GM21619 (cell line): ENCODE data around the gene RABAC1.

Experiments used
- ATAC-seq: cut with Tn5 transposase; IDR thresholded peaks from one replicate; pipeline ENCODE4 v1.9.1; 2021; ENCODE audit not compliant: unreplicated experiment

The RABAC1 gene

DNA sequence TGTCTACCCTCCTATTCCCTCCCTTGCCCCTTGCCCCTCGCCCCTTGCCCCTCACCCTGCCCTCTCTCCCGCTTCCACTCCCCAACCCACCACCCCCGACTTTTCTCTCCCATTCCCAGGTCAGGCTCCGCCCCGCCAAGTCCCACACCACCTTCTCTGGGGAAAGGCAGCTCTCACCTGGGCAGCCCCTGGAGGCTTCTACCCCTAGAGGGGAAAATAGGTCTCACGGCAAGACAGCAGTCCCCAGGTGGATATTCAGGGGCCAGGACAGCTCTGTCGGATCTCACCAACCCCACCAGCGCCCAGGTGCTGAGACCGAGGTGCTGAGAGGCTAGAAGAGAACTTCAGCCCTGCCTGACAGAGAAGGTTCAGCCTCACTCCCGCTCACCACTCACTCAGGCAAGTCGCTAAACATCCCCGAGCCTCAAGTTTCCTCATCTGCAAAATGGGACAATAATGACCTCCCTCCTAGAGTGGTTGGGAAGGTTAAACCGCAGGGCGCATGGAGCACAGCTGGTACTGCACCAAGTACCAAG lies 29.5 kb downstream of the RABAC1 start:
- no peak for ATAC-seq

DNA sequence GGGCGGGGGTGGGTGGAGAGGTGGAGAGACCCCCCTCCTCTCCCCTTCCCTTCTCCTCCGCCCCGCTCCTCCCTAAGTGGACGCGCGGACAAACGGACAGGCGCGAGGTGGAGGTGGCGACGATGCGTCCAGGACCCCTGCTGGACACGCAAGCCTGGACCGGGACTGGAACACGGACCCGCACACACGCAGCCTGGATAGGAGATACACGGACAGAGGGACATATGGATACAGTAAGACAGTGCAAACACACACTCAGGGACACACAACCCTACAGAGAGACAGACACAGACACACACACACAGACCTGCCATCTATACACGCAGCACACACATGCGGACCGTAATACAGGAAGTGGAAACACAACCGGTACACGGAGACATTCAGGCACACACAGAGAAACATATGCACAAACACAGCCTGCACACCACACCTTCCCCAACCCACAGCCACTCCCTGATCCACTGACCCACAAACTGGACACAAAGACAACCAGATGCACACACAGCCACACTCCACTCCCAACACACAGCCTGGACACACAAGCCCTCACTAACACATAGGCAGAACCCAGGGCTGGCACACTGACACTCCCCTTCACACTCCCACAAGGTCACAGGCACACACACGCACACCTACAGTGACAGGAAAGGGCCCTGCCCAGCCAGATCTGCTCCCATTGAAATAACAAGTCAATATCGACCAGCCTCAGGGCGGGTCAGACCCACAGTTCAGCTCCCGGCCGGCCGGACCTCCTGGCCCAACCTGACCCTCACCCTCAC lies 30.2 kb downstream of the RABAC1 start:
- no peak for ATAC-seq

DNA sequence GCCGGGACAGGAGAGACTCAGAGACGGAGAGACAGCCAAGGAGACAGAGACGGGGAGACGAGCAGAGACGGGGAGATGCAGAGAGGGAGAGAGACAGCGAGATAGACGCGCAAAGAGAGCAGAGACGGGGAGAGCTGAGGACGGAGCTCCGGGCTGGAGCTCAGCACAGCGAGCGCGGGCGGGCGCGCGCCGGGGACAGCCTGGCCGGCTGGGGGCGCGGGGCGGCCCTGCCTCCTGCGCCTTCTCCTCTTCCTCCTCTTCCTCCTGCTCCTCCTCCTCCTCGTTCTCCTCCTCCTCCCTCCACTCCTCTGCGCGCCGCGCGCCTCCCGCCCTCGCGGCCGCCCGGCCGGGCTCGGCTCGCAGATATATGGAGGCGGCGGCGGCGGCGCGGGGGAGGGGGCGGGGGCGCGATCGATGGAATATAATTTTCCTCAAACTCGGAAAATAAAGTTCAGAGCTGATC lies 30.9 kb downstream of the RABAC1 start, which contains the start of gene ERFL:
Gene ERFL, minus strand, starts transcription at position 229 of the 463 bp plus-strand sequence. CDS start 15,530 bp downstream, outside the sequence.
- ATAC-seq = no peak

DNA sequence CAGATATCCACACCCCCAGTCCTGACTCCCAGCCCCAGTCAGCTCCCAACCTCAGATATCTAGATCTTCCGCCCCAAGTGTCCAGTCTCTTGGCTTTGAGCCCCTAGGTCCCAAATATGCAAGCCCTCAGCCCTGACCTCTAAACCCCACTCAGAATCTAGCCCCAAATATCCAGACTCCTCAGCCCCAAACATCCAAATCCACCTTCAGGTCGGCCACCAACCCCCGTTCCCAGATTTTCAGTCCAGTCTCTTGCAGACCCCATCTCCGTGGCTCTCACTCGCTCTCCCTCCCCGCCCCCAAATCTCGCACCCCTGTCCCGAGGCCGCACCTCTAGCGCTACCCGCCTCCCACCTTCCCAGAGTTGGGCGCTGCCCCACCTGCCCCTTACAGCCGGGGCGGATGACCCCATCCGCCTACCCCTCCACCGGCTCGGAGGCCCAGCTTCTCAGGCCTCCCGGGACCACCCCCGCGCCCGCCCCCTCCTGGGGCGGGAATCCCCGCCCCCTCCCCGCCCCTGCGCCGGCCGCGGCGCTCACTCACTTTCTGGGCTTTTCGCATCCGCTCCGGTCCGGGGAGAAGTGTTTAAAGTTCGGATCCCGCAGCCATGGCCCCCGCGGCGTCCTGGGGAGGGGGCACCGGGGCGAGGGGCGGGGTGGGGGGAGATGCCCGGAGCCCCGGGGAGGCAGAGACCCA lies 31.5 kb downstream of the RABAC1 start:
- ATAC-seq = no peak

DNA sequence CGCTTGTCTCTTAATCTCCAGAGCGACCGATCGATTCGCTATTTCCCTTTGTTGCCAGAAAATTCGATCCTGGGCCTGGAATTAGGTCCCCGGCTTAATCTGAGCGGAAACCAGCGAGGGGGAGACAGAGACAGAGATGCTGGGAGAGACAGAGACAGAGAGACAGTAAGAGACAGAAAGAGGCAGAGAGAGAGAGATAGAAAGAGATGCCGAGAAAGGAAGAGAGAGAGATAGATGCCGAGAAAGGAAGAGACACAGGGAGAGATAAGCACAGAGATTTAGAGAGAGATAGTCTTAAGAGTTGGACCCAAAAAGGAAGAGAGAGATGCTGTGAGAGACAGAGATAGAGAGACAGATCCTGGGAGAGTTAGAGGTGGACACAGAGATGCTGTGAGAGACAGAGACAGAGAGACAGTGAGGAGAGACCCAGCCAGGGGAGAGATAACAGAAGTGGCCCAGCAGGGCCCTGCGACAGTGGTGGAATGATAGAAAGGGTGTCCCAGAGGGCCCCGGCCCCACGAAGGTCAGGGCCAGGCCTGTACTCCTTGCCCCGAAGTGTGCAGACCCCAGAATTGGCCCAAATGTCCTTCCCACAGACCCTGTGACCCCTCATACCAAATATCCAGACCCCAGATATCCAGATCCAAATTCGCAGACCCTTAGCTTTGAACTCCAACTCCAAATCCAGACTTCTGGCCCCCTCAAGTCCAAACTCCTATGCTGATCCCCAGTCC lies 32.2 kb downstream of the RABAC1 start:
- no peak for ATAC-seq

DNA sequence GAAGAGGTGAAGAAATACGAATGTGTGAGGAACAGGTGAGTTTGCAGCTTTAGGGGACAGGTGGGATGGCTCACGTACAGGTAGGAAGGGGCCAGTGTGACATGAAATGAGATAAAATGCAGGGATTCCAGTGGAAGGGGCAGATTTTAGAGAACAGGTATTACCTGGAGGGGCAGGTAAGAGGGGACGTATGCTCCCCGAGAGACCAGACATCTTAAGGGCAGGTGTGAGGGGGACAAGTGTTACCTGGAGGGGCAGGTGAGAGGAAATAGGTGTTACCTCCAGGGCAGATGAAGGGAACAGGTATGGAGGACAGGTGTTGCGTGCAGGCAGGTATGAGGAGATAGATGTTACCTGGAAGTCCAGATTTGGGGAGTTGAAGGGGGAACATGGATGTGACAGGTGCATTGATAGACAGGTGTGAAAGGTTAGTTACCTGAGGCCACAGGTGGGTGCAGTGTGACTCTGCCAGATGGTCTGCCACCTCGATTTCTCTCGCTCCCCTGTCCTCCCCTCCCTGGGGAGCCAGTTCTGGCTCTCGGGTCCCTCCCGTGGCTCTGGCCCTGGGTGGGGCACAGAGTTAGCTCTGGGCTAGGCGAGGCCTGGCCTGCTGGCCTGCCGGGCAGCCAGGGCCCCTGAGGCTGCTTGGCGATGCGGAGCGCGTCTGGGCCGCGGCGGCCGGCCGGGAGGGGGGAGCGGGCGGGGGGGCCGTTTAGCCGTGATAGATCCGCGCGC lies 32.9 kb downstream of the RABAC1 start:
- ATAC-seq = no peak

DNA sequence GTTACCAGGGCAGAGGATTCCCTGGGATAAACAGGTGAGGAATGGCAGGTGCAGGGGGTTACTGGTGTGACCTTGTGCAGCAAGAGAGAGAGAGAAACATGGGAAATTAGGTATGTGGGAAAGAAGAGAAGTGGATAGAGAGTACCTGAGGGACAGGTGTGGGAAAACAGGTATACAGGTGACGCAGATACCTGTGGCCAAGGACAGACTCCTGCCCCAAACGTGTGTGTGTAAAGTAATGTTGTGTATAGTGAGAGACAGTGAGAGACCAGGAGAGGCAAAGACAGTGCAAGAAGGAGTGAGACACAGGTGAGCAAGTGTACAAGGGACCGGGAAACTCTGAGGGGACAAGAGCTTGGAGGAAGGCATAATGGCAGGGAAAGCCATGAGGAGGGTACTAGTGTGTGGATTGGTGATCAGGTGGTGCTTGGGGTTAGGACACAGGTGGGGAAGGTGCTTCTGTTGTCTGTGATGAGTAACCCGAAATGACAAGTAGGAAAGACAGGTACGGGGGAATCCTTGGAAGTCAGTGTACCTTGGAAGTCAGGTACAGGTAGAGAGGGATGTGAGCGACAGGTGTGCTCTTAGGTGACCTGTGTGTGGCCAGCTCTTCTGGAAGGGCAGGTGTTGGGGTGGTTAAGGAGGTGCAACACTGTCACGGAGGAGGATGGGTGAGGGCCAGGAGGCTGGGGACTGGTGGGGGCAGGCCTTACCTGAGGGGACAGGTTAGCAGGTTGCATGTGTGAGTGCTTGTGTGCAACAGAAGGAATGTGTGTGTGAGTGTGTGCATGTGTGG lies 33.7 kb downstream of the RABAC1 start:
- ATAC-seq = no peak

DNA sequence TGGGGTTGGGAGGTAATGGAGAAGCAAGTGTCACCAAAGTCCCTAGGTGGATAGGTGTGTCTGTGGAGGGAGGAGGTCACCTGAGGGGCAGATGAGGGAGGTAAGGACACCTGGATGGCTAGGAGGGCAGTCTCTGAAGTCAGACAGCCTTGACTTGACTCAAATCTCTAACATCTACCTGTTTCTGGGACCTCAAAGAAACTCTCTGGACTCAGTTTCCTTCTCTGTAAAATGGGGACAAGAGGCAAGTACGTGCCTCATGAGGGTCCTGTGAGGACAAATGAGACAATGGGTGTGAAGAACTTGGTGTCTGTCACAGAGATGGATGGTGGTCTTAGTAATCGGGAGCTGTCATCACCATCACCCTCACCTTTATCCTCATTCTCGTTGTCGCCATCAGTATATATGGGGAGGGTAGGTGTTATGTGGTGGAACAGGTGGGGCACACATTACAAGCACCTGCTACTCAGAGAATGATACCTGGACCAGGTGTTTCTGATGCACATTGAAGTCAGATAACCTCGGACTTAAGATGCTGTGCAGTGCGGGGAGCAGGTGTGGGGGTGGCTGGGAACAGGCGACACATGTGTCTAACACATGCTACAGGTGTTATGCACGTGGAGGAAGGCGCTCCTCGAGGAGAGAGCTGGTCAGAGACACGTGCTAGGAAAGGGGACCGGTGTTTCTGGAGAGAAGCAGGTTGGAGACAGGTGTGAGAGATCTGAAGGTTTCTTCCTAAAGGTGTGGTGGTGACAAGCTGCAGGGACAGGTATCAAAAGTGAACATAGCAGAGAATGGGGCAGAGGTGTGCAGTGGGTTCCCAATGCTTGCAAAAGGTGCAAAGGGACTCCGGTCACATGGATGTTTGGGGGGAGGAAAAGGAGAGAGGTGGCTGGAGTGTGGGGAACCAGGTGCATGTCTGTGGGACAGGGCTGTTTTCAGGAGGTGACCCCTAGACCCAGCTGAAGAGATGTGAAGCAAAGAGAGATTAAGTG lies 34.7 kb downstream of the RABAC1 start:
- ATAC-seq = no peak

DNA sequence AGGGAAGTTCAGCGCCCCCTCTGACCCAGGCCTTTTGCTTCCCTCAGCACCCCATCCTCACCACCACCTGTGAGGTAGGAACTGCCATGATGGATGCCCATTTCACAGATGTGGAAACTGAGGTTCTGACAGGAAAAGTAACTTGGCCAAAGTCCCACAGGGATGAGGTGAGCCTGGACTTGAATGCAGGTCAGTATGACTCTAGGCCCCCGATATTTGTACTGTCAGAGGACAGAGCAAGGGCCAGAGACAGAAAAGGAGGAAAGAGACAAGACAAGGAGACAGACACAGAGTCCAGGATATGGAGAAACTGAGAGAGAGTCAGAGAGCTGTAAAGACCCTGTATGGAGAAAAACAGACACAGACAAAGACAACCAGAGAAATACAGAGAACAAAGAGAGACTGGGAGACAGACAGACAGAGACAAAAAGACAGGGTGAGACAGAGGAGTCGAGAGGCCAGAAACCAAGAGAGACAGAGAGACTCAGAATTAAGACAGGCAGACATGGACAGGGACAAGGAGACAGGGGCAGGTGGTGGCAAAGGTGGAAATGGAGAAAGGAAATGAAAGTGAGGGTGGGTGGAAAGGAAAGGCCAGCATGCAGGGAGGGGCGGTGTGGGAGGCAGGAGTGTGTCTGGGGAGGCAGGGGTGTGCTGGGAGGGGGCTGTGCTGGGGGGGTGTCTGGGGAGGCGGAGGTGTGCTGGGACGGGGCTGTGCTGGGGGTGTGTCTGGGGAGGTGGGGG lies 35.9 kb downstream of the RABAC1 start:
- no peak for ATAC-seq

DNA sequence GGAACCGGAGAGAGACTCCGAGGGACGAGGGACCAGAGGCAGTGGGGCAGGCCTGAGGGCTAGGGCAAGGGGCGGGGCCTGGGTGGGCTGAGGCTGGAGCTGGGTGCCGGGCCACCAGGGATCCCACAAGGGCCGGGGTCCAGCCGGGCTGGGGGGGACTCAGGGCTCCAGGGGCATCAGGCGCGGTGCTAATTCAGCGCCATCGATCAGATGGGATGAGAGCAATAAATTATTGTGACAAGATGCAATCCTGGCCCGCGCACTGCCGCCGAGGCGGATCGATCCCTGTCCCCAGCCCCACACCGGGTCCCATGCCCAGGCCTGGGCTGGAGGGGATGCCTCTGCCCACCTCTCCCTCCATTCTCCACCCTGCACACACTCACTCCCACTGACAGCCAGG lies 36.5 kb downstream of the RABAC1 start:
- ATAC-seq = no peak

DNA sequence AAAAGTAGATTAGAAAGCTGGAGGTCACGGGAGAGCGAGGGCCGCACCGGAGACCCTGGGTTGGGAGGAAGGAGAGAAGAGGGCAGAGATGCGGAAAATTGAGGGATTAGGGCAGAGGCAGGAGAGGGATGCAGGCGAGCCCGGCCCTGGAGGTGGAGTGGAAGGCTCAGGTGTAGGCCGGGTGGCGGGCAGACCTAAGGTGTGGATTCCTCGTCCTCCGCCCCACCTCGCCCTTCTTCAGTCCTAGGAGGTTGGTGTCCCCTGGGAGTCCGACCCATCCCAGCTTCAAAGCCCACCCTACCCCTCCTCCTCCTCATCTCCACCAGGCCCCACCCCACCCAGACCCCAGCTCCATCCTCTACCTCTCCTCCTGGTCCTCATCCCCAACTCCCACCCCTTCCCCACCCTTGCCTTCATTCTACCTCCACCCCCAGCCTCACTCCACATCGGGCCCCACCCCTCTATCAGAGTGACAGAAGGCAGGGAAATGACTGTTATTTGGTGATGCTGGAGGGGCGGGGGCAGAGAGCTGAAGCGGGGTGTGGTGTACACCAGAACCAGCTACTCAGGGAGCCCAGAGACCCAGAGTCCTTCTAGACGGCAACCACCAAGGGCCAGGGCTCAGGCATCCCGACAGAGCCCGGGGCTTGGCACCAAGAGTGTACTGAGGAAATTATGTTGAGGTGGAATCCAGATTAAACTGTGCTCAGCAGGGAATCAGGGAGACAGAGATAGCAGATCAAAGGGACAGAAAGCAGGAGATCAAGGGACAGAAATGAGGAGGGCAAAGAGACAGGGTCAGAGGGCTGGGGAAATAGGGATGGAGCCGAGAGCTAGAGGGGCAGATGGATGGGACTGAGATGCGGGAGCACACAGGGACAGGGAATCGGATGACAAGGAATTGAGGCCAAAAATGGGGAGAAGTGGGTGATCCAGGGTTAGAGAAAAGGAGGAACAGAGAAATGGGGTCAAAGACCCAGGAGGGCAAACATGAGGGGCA lies 37.2 kb downstream of the RABAC1 start:
- no peak for ATAC-seq

DNA sequence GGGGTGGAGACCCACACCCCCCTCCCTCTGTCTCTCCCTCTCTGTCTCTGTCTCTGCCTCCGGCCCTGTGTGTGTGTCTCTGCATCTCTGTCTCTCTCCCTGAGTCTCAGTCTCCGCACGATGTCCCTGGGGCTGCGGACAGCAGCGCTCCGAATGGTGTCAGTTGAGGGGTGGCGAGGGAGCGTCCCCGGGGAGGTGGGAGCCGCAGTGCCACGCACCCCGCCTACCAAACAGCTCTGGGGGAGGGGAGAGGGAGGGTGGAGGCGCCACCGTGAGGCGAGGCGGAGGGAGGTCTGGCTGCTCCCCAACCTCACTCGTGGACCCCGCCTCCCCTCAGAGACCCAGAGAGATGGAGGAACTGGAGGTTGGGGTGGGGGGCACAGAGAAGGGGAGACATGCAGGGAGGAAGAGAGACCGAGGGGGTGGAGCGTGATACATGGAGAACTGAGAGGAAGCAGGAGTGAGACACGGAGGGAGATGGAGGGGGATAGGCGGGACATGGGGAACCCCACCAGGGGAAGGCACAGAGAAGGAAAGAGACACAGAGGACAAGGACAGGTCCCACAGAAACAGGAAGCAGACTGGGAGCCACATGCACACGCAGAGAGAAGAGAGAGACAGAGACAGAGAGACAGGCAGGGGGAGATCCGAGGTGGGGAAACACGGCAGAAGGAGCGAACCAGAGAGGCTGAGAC lies 38.1 kb downstream of the RABAC1 start:
- ATAC-seq = no peak

DNA sequence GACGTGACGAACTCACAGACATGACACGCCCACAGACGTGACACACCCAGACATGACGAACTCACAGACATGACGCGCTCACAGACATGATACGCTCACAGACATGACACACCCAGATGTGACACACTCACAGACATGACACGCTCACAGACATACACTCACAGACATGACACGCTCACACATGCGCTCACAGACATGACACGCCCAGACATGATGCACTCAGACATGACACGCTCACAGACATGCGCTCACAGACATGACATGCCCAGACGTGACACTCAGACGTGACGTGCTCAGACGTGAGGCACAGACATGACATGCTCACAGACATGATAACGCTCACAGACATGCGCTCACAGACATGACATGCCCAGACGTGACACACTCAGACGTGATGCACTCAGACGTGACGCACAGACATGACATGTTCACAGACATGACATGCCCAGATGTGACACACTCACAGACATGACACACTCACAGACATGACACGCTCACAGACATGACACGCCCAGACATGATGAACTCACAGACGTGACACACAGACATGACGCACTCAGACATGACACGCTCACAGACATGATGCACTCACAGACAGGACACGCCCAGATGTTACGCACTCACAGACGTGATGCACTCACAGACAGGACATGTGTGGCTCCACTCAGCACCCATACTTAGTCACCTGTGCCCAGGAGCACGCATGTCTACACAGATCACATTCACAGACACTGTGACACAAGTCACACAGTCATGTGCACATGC lies 39.0 kb downstream of the RABAC1 start:
- ATAC-seq = no peak

DNA sequence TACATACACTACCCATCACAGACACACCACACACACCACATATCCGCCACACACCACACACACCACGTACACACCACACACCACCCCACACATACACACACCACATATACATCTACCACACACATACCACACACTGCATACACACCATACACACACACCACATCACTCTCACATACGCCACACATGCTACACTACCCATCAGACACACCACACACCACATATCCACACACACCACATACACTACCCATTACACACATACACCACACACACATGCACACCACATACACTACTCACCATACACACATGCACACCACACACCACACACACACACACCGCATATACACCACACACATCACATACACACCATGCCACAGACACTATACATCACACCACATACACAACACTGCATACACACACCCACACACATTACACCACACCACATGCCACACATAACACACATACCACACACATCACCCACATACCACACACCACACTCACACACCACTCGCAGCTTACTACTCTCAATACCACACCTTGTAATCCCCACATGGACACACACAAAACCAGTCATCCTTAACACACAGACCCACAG lies 40.4 kb downstream of the RABAC1 start:
- no peak for ATAC-seq

DNA sequence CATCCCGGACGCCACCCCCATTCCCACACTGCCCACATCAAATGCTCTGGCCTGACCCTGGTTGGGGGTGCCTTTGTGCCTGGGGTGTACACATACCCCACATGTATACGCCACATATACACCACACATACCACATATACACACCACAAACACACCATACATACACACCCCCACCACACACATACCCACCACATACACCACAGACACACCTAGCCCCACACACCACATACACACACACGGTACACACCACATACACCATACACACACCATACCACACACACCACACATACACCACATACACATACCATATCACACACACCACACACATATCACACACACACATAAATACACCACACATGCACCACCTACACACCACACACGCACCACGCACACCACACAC lies 41.0 kb downstream of the RABAC1 start:
- no peak for ATAC-seq
